Immature natural killer cell (primary cell): ENCODE measurements around the gene ITM2C. TPM values are rescaled to one million over a fixed set of nuclear protein-coding genes. Genes with fewer than 3 reads are reported as not detected.

ENCODE experiments used
- DNase-seq, 3 donors: peaks; one replicate each; pipeline ENCODE4 v3.0.0; 2022; ENCODE audit warnings: mixed read lengths in 1 of 3
- H3K27ac Mint-ChIP-seq, 6 donors: one replicate each; pipeline ENCODE4 v1.8.0; 2020; ENCODE audit warnings: mixed read lengths in 6 of 6, mild to moderate bottlenecking in 5 of 6, inconsistent platforms in 4 of 6, moderate library complexity in 3 of 6
- H3K27me3 Mint-ChIP-seq, 3 donors: one replicate each; pipeline ENCODE4 v1.8.0; 2020 to 2021; ENCODE audit warnings: low read depth in 3 of 3, mild to moderate bottlenecking in 3 of 3, mixed read lengths in 3 of 3, moderate library complexity in 3 of 3, inconsistent platforms in 1 of 3
- H3K36me3 Mint-ChIP-seq, 3 donors: one replicate each; pipeline ENCODE4 v1.8.0; 2020; ENCODE audit warnings: mixed read lengths in 3 of 3, inconsistent platforms in 2 of 3, mild to moderate bottlenecking in 2 of 3
- H3K4me1 Mint-ChIP-seq, 2 donors: one replicate each; pipeline ENCODE4 v1.8.0; 2020; ENCODE audit warnings: inconsistent platforms in 2 of 2, mild to moderate bottlenecking in 2 of 2, mixed read lengths in 2 of 2, moderate library complexity in 1 of 2
- H3K4me3 Mint-ChIP-seq, 5 donors: one replicate each; pipeline ENCODE4 v1.8.0; 2020; ENCODE audit warnings: mild to moderate bottlenecking in 5 of 5, mixed read lengths in 5 of 5, inconsistent platforms in 3 of 5, moderate library complexity in 3 of 5
- H3K9me3 Mint-ChIP-seq, 6 donors: one replicate each; pipeline ENCODE4 v1.8.0; 2020; ENCODE audit warnings: mild to moderate bottlenecking in 6 of 6, mixed read lengths in 6 of 6, inconsistent platforms in 4 of 6, moderate library complexity in 3 of 6
- polyA plus RNA-seq, 3 donors: library from polyadenylated mRNA; unstranded; fragments of 300-500 nt; fragmentation: Illumina TruSeq; gene quantifications; one replicate each; pipeline ENCODE4 v1.2.3, GENCODE V29; 2021

The ITM2C gene
- polyA plus RNA-seq, 3 donors from 2014 or later = 5.3 to 23.7 (median 16.9) TPM

DNA sequence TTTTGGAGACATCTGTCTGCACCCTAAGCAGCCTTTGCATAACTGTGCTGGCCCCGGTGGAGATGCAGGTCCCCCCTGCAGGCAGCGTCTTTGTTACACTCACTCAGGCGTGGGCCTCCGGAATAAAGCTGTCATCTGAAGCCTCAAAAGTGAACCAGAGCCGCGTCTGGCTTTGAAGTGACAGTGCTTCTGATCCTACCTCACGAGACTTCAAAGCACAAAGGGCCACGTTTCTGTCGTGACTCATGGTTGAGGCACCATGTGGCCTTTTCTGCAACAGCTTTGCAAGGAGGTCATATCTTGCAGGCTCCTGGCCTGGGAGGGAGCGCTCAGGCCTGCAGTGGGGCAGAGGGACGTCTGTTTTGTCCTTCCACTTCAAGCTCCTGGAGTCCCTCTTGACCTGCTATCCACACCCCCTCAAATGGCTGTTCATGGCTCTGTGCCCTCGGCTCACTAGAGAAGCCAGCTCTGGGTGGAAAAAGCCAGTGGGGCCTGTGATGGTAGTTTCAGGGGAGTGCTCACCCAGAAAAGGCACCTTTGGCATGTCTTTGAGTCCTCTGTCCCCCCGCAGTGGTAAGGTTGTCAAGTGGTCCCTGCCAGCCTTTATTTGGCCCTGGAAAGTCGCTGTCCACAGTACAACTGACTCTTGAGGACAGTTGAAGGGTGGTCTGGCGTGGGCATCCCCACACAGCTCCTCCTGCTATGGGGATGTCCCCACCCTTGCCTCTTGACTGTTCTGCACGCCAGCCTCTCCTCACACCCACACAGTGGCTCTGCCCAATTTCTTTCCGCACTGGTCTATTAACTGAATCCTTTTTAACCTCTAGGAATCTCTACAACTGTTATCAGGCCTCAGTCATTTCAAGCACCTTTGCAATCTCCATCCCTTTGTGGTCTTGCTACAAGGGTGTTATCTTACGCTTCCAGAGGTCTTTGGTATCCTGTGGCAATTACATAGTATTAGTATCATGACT, 41.0 kb downstream of the ITM2C start:
- H3K4me3 Mint-ChIP-seq = no peak overlapping the region
- H3K4me1 Mint-ChIP-seq = no peaks in the 10 kb centered on the region
- H3K27me3 Mint-ChIP-seq = peaks cover 0 to 19% (median 14%) of the 10 kb centered on the region in 3 donors
- no peak for DNase-seq
- H3K36me3 Mint-ChIP-seq = no peaks in the 10 kb centered on the region
- no peaks in the 10 kb centered on the region for H3K9me3 Mint-ChIP-seq
- H3K27ac Mint-ChIP-seq = peak overlapping the region in 1 of 6 donors; percentile 7

DNA sequence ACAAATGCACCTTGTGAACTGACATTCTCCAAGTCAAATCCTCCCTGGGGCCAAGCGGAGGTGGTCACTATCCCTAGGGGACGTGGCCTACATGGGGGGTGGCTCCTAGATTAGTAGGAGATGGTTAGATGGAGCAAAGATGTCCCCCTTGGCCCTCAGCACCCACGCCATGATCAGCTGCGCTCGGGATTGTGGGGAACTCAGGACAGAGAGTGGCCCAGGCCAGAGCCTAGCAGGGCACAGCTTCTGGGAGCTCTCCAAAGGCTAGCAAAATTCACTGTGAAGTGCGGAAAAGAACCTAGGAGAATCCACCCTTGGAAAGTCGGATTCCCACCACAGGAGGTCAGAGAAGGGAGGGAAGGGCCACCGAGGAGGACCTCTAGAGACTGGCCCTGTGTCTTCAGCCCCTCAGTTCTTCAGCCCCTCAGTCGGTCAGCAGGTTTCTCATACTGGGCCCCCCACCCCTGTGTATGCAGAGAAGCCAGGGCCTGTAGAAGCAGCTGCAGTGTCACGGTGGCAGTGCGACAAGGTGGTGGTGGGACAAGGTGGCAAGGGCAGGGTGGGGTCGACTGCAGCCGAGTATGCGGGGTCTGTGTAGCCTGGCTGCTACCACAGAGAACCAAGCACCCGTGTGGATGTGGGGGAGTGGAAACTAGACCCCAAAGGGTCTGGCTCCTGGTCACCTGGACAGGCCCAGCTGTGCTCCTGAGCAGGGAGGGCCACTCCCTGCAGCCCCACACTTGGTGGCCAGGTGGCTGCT, 41.9 kb downstream of the ITM2C start:
- Mint-ChIP-seq H3K4me3 (no peak overlapping the region), H3K9me3 (no peaks in the 10 kb centered on the region), H3K36me3 (no peaks in the 10 kb centered on the region), H3K27me3 (peaks cover 0 to 20% (median 11%) of the 10 kb centered on the region in 3 donors), H3K27ac (no peak overlapping the region), H3K4me1 (no peaks in the 10 kb centered on the region)
- no peak for DNase-seq

DNA sequence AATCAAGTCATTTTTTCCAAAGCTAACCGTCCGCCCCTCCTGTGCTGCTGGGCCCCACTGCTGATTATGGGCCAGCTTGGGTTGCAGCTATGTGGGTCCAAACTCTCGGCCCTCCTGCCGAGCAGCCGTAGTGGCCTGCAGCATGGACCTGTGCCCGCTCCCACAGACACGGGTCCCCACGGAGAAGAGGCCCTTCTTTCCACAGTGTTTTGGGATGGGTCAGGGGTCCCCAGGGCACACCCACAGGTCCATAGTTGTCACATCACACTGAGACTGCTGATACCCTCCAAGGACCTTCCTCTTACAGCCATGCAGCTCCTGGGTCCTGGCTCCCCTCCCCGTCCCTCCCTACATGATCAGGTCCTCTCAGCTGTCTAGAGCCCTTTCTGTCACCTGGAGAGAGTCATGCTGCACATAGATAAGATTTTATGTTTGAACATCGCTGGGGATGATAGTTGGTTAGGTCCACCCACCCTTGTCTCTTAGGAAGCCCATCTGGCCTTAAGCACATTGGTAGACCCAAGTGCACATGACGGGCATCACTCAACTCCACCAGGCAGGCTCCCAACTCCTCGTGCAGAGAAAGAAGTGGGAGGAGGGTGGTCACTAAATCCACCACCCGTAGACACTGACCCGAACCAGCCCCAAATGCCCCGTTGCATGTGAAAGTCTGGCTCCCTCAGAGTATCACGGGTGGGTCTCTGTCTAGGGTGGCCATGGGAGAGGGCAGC, 42.8 kb downstream of the ITM2C start:
- Mint-ChIP-seq H3K27ac (no peak overlapping the region), H3K4me1 (no peaks in the 10 kb centered on the region), H3K9me3 (no peaks in the 10 kb centered on the region), H3K36me3 (no peaks in the 10 kb centered on the region), H3K4me3 (no peak overlapping the region), H3K27me3 (peaks cover 0 to 18% (median 9%) of the 10 kb centered on the region in 3 donors)
- DNase-seq = no peak

DNA sequence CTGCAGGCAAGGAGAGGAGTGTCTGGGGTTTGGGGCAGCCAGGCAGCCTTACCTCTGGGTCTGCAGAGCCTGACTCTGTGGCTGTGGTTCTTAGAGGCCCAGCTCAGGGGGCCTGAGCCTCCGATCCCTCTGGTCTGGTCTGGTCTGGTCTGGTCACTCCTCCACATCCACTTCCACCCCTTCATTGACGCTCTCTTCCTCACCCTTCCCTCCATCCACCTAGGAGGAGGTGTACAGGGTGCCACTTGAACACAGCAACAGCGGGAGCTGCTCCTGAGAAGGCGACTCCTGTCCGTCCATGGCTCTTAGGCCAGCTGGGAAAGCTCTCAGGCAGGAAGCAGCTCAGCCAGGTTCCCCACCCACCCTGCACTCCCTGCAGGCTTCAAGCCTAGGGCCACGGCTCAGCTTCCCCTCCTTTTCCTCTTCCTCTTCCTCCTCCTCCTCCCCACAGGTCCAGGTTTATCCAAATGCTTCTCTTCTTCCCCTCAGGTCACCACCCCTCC, 43.4 kb downstream of the ITM2C start:
- no peaks in the 10 kb centered on the region for H3K36me3 Mint-ChIP-seq
- peaks cover 0 to 17% (median 8%) of the 10 kb centered on the region in 3 donors for H3K27me3 Mint-ChIP-seq
- H3K9me3 Mint-ChIP-seq = no peaks in the 10 kb centered on the region
- H3K4me1 Mint-ChIP-seq = no peaks in the 10 kb centered on the region
- no peak for DNase-seq
- no peak overlapping the region for H3K27ac Mint-ChIP-seq
- H3K4me3 Mint-ChIP-seq = no peak overlapping the region

DNA sequence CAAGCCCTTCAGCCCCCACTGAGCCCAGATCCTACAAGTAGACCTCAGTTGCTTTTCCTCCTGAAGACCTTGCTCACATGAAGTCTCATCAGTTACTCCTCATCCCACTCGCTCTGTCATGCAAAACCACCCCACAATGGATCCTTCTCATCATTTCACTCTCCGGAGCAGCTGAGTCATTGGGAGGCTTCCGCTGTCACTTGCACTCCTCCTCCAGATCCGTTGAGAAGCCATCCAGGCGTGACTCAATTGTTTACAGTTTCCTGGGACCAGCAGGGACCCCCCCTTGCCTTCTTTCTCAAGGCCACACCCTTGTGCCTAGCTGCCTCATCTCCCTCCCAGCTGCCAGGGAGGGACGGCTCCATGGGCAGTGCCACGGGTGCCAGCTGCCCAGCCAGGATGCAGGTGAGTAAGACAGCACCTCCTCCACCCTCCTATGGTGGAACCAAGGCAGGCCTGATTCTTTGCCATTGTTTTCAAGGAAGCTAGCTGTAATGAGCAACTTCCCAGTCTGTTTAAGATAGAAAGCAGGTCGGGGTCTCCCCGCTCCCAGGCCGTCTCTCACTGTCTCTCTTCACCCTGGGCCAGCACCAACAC, 44.0 kb downstream of the ITM2C start:
- DNase-seq = no peak
- Mint-ChIP-seq H3K36me3 (no peaks in the 10 kb centered on the region), H3K27me3 (peaks cover 2 to 16% (median 9%) of the 10 kb centered on the region in 3 donors), H3K9me3 (no peaks in the 10 kb centered on the region), H3K4me1 (no peaks in the 10 kb centered on the region), H3K27ac (no peak overlapping the region), H3K4me3 (no peak overlapping the region)

DNA sequence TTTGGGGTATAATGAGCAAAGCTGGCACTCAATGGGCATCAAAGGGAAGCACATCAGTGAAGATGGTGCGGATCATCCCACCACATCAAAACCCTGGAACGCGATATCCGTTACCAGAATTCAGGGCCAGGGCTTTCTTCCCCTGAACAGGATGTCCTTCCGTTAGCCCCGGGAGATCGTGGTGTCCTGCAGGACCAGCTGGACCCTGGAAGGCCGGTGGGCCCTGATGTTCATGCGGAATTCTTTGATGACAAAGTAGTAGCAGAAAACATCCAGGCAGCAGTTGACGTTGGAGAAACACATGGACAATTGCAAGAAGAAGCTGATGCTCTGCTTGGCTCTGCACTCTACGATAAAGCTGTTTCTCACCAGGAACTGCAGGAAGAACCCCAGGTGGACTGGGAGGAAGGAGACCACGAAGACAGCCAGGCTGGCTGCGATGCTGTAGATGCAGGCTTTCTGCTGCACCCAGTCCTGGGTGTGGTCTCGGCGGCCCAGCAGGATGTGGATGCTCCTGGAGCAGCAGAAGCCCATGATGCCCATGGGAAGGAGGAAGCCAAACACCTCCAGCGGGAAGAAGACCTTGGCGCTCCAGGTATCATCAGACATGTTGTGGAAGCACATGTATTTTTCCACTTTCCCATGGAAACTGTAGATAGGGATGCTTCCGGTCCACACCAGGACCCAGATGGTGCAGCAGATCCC, 45.3 kb downstream of the ITM2C start:
- Mint-ChIP-seq H3K27ac (no peak overlapping the region), H3K9me3 (no peaks in the 10 kb centered on the region), H3K4me3 (no peak overlapping the region), H3K36me3 (no peaks in the 10 kb centered on the region), H3K27me3 (peaks cover 2 to 16% (median 9%) of the 10 kb centered on the region in 3 donors), H3K4me1 (no peaks in the 10 kb centered on the region)
- no peak for DNase-seq

DNA sequence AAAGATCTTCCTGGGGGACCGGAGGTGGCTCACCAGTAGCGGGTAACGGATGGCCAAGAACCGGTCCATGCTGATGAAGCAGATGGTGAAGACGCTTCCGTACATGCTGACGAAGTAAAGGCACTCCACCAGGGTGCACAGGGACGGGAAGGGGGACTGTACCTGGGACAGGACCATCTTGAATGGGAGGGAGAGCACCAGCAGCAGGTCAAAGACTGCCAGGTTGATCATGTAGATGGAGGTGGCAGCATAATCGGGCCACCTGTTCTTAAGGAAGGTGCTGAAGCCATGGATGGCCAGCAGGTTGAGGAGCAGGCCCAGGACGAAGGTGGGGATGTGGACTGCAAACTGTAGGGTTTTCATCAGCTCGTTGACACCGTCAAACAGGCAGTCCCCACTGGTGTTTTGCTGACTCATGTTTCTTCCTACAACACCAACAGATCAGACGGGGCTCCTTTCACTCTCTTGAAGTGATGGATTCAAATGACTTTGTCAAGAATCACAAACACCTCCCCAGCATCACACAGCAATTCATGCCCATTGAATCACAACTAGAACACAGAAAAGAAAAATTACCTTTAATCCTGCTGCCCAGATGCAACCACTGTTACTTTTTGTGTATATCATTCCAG, 45.9 kb downstream of the ITM2C start:
- Mint-ChIP-seq H3K9me3 (no peaks in the 10 kb centered on the region), H3K27me3 (peaks cover 2 to 16% (median 9%) of the 10 kb centered on the region in 3 donors), H3K27ac (no peak overlapping the region), H3K36me3 (no peaks in the 10 kb centered on the region), H3K4me3 (no peak overlapping the region), H3K4me1 (no peaks in the 10 kb centered on the region)
- DNase-seq = no peak

DNA sequence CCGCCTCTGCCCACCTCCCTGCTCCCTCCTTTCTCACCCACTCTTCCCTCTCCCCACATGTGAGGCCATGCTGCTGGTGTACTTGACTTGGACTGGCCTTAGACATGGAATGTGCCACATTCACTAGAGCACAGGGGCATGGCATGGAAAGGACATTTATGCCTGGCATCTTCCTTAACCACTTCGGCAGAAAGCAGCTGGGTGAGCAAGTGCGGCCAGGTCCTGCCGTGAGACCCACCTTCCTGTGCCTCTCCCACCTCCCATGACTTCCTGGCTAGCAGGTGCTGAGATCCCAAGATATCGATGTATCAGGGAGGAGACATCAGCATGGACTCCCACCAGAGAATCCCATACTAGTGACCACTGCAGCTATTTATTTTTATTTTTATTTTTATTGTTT, 47.3 kb downstream of the ITM2C start:
- Mint-ChIP-seq H3K4me3 (no peak overlapping the region), H3K9me3 (no peaks in the 10 kb centered on the region), H3K27ac (no peak overlapping the region), H3K27me3 (peaks cover 2 to 19% (median 12%) of the 10 kb centered on the region in 3 donors), H3K4me1 (no peaks in the 10 kb centered on the region), H3K36me3 (no peaks in the 10 kb centered on the region)
- no peak for DNase-seq

DNA sequence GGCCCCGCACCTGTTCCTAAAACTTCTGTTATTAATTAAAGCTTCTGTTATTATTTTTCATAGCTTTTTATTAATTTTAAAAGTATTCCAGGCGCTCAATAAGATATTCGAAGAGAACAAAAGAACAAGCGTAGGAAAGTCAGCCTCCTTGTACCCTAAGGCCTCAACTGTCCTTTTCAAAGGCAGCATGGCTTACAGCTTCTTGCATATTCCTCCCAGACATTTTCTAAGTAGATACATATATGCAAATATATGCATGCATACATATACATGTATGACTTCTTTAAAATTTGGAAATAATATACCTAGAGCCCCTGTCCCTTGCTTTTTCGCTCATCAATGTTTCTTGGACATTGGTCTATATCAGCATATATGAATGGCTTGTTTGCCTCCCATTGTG, 48.0 kb downstream of the ITM2C start:
- Mint-ChIP-seq H3K9me3 (no peaks in the 10 kb centered on the region), H3K4me3 (no peak overlapping the region), H3K27ac (no peak overlapping the region), H3K36me3 (no peaks in the 10 kb centered on the region), H3K4me1 (no peaks in the 10 kb centered on the region), H3K27me3 (peaks cover 2 to 21% (median 12%) of the 10 kb centered on the region in 3 donors)
- DNase-seq = no peak

DNA sequence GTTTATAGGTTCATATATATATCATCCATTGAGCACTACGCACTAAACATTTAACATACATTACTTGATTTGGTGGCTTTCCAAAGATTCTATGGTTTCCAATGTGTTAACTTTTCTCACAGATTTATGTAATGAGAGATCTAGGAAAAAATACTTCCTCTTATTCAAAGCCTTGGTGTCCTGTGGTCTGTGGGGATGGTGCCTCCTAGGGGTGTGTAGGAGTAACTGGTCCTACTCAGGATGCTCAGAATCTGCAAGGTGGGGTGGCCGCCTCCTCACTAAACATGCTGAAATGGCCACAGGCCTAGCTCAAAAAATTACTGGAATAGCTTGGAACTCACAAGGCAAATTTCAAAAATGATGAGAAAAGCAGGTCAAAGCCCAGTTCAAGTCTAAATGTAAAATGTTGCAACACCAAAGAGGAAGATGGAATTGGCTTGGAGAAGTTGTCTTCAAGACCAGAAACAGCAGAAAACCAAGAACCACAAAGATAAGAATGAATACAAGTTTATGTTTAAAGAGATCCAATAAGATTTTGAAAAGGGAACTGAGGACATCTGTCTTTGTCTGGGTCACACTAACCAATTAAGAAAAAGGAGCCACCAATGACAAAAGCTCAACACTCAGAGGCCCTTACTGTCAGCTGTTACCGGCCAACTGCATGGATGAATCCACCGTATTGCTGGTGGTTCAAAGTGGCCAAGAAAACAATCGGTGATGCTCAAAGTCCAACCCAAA, 48.8 kb downstream of the ITM2C start:
- Mint-ChIP-seq H3K27me3 (peaks cover 2 to 21% (median 12%) of the 10 kb centered on the region in 3 donors), H3K4me1 (no peaks in the 10 kb centered on the region), H3K27ac (no peak overlapping the region), H3K9me3 (no peaks in the 10 kb centered on the region), H3K4me3 (no peak overlapping the region), H3K36me3 (no peaks in the 10 kb centered on the region)
- peak in 1 of 3 donors; percentile 24 for DNase-seq

DNA sequence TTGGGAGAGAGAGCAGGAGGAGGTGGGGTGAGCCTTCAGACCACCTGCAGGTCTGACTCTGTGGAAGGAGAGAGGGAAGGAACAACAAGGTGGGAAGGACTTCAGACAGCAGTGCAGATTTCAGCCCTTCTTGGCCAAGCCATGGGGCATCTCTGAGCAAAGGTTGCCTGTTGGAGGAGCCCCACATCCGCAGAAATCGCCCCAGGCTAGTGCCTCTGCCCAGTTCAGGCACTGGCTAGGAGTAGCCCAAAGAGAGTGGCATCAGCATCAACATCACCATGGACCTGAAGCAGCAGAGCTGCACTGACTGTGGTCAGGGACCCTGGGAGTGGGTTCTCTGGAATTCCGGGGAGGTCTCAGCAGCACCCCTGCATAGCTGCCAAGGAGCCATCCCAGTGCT, 50.1 kb downstream of the ITM2C start:
- Mint-ChIP-seq H3K36me3 (no peaks in the 10 kb centered on the region), H3K27ac (peak overlapping the region in 1 of 6 donors; percentile 29), H3K9me3 (no peaks in the 10 kb centered on the region), H3K27me3 (peaks cover 2 to 22% (median 9%) of the 10 kb centered on the region in 3 donors), H3K4me1 (no peaks in the 10 kb centered on the region), H3K4me3 (no peak overlapping the region)
- DNase-seq = no peak

DNA sequence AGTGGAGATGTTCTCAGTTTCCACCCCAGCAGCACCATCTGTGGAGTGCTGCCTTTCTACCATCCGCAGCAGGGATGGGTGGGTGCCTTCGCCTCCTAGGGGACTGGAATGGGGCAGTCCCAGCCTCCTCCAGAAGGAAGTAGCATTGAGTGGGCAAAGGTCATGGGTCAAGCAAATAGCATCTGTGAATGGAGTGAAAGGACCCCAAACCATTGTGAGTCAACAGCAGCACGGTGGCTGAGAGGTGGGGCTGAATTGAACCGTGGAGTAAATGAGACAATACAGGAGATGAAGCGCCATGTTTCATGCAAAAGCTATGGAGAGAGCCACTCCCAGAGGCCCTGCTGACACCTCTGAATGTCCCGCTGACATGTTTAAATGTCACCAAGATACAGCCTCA, 50.6 kb downstream of the ITM2C start:
- DNase-seq = no peak
- Mint-ChIP-seq H3K4me1 (no peaks in the 10 kb centered on the region), H3K36me3 (no peaks in the 10 kb centered on the region), H3K9me3 (peaks cover 0 to 2% (median 0%) of the 10 kb centered on the region in 6 donors), H3K27me3 (peaks cover 2 to 24% (median 9%) of the 10 kb centered on the region in 3 donors), H3K27ac (no peak overlapping the region), H3K4me3 (no peak overlapping the region)
